ENCODE measurements around the gene XPR1. TPM values are rescaled to one million over a fixed set of nuclear protein-coding genes. Genes with fewer than 3 reads are reported as not detected.

XPR1 gene
- total and polyA plus RNA-seq, 2 donors (not counting 3 experiments of a cell fraction or from before 2014, with no cell fraction given), result 23.9 to 26.7 TPM

DNA sequence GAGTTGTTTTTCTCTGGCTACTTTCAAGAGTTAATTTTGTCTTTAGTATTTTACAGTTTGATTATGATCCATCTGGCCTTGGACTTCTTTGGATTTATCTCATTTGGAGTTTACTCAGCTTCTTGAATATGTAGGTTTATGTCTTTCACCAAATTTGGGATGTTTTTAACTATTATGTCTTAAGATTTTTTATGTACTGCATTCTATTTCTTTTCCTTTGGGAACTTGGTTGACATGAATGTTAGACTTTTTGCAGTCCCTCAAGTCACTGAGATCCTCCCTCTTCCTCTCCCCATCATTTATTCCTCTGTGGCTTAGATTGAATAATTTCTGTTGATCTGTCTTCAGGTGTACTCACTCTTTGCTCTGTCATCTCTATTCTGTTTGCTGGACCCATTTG, 112.0 kb downstream of the XPR1 start:
- H3K79me2 ChIP-seq (ENCODE audit: control insufficient read depth, insufficient read depth, low read length), result no peaks in the 10 kb centered on the region
- TF ChIP-seq JUN (IDR thresholded peaks at IDR 0.05; ENCODE audit: borderline replicate concordance, insufficient read depth, insufficient read length, low read depth) (no peak), GATA2 (IDR thresholded peaks at IDR 0.05; ENCODE audit: insufficient read depth, insufficient read length, low read depth, low read length) (no peak), FOS (IDR thresholded peaks at IDR 0.05; ENCODE audit: borderline replicate concordance, insufficient read depth, low read length) (no peak), POLR2A (IDR thresholded peaks at IDR 0.05; ENCODE audit: low read depth, low read length) (no peak), EZH2 (IDR thresholded peaks at IDR 0.05; ENCODE audit: borderline replicate concordance, low read depth, low read length, severe bottlenecking) (no peak), POLR2AphosphoS5 (IDR thresholded peaks at IDR 0.05; ENCODE audit: insufficient read depth, low read depth, low read length) (no peak), MYC (IDR thresholded peaks at IDR 0.05; ENCODE audit: low read depth, low read length) (no peak)
- TF ChIP-seq, protein P1, sequence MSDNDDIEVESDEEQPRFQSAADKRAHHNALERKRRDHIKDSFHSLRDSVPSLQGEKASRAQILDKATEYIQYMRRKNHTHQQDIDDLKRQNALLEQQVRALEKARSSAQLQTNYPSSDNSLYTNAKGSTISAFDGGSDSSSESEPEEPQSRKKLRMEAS (IDR thresholded peaks at IDR 0.05; ENCODE audit: insufficient read depth, insufficient read length), result no peak
- TF ChIP-seq, protein P2, sequence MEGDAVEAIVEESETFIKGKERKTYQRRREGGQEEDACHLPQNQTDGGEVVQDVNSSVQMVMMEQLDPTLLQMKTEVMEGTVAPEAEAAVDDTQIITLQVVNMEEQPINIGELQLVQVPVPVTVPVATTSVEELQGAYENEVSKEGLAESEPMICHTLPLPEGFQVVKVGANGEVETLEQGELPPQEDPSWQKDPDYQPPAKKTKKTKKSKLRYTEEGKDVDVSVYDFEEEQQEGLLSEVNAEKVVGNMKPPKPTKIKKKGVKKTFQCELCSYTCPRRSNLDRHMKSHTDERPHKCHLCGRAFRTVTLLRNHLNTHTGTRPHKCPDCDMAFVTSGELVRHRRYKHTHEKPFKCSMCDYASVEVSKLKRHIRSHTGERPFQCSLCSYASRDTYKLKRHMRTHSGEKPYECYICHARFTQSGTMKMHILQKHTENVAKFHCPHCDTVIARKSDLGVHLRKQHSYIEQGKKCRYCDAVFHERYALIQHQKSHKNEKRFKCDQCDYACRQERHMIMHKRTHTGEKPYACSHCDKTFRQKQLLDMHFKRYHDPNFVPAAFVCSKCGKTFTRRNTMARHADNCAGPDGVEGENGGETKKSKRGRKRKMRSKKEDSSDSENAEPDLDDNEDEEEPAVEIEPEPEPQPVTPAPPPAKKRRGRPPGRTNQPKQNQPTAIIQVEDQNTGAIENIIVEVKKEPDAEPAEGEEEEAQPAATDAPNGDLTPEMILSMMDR (IDR thresholded peaks at IDR 0.05; ENCODE audit: extremely low read depth in 1 of 2, insufficient read depth in 1 of 2, low read depth in 1 of 2, low read length in 2 of 2), result no peak
- H3K9me1 ChIP-seq (replicated peaks; ENCODE audit: control insufficient read depth, extremely low read depth, insufficient read depth, low read length), result no peaks in the 10 kb centered on the region
- no peak overlapping the region for H2AFZ ChIP-seq (ENCODE audit: low read depth, low read length)
- H3K4me3 ChIP-seq (replicated peaks in 1 of 3; ENCODE audit: insufficient read depth in 1 of 3, low read depth in 1 of 3, low read length in 3 of 3), result no peak overlapping the region
- dilution Hi-C loops (cut with MboI; ENCODE audit: extremely low pct_ligation_motif_present, low sequenced_read_pairs) (no loop called here), intact Hi-C loops (cut with micrococcal nuclease) (no loop called here)
- H3K4me2 ChIP-seq (ENCODE audit: insufficient read depth, low read length), result no peak overlapping the region
- no peaks in the 10 kb centered on the region for H3K4me1 ChIP-seq (ENCODE audit: control insufficient read depth, extremely low read depth, insufficient read depth, low read length)
- POLR2A ChIA-PET, result no interaction called here
- H3K27me3 ChIP-seq (ENCODE audit: control insufficient read depth in 2 of 2, insufficient read depth in 2 of 2, low read length in 2 of 2), result no peaks in the 10 kb centered on the region
- FAIRE-seq, result no peak
- DNase-seq (ENCODE audit: low read depth, low spot score), result no peak
- BruUV-seq (replicated peaks), result no TSS peak
- CTCF ChIA-PET, result no interaction called here
- H4K20me1 ChIP-seq (replicated peaks; ENCODE audit: control insufficient read depth, extremely low read depth, insufficient read depth, low read length), result no peaks in the 10 kb centered on the region
- H3K9ac ChIP-seq (replicated peaks; ENCODE audit: extremely low read depth, insufficient read depth, low read length), result no peak overlapping the region
- no peak overlapping the region for H3K27ac ChIP-seq (ENCODE audit: insufficient read depth, low read depth, low read length)
- H3K36me3 ChIP-seq (ENCODE audit: control insufficient read depth in 2 of 2, extremely low read depth in 1 of 2, insufficient read depth in 2 of 2, low read length in 2 of 2), result no peaks in the 10 kb centered on the region
- no peaks in the 10 kb centered on the region for H3K9me3 ChIP-seq (replicated peaks; ENCODE audit: control insufficient read depth, insufficient read depth, low read length)

Data from endothelial cell of umbilical vein (primary cell).